Keratinocyte (primary cell): ENCODE measurements around the gene GLIS2. TPM values are rescaled to one million over a fixed set of nuclear protein-coding genes. Genes with fewer than 3 reads are reported as not detected.

ENCODE experiments used
- DNase-seq: peaks from one replicate; pipeline ENCODE4 v3.0.0-alpha.2; 2011; ENCODE audit warnings: low read depth, missing footprints, low spot score
- FAIRE-seq: peaks from 2 replicates; lab custom pipeline; 2011; peaks lifted over from hg19 to GRCh38; lab: Jason Lieb, UNC
- H2AFZ ChIP-seq: 2 replicates; pipeline ENCODE4 v1.6.0; 2012; ENCODE audit warnings: low read length, control low read depth, inconsistent platforms; ENCODE audit not compliant: control insufficient read depth
- H3K27ac ChIP-seq: 2 replicates; pipeline ENCODE4 v1.5.1; 2011; ENCODE audit warnings: low read length; ENCODE audit not compliant: control insufficient read depth, insufficient read depth
- H3K27me3 ChIP-seq: 3 replicates; pipeline ENCODE4 v1.6.0; 2011; ENCODE audit warnings: low read length; ENCODE audit not compliant: control insufficient read depth, insufficient read depth; ENCODE audit errors: extremely low read depth
- H3K36me3 ChIP-seq, 2 experiments: 2 replicates in 1 of 2; 3 replicates in 1 of 2; pipeline ENCODE4 v1.5.1; 2011; ENCODE audit warnings: low read length in 2 of 2, mild to moderate bottlenecking in 1 of 2; ENCODE audit not compliant: control insufficient read depth in 2 of 2, insufficient read depth in 2 of 2; ENCODE audit errors: extremely low read depth in 1 of 2
- H3K4me1 ChIP-seq: 3 replicates; pipeline ENCODE4 v1.5.1; 2011; ENCODE audit warnings: low read length; ENCODE audit not compliant: control insufficient read depth, insufficient read depth; ENCODE audit errors: extremely low read depth
- H3K4me2 ChIP-seq: 3 replicates; pipeline ENCODE4 v1.6.0; 2011; ENCODE audit warnings: low read depth, low read length; ENCODE audit not compliant: control insufficient read depth, insufficient read depth; ENCODE audit errors: extremely low read depth
- H3K4me3 ChIP-seq, 3 experiments: fragments of 200-600 bp in 1 of 3; sonication (generic) in 1 of 3; 2 replicates in 2 of 3; 3 replicates in 1 of 3; pipeline ENCODE4 v1.5.1; 2011 to 2016; ENCODE audit warnings: low read length in 3 of 3, mild to moderate bottlenecking in 3 of 3, control low read depth in 2 of 3, inconsistent platforms in 1 of 3, low read depth in 1 of 3, mixed read lengths in 1 of 3, mixed run types in 1 of 3, moderate library complexity in 1 of 3; ENCODE audit not compliant: control insufficient read depth in 2 of 3, insufficient read depth in 2 of 3; ENCODE audit errors: extremely low read depth in 1 of 3
- H3K79me2 ChIP-seq: 2 replicates; pipeline ENCODE4 v1.6.0; 2012; ENCODE audit warnings: low read length; ENCODE audit not compliant: control insufficient read depth, insufficient read depth
- H3K9ac ChIP-seq: 3 replicates; pipeline ENCODE4 v1.6.0; 2011; ENCODE audit warnings: low read length; ENCODE audit not compliant: control insufficient read depth, insufficient read depth; ENCODE audit errors: extremely low read depth
- H3K9me1 ChIP-seq: 3 replicates; pipeline ENCODE4 v1.6.0; 2011; ENCODE audit warnings: low read length; ENCODE audit not compliant: control insufficient read depth, insufficient read depth; ENCODE audit errors: extremely low read depth
- H3K9me3 ChIP-seq: 2 replicates; pipeline ENCODE4 v1.5.1; 2012; ENCODE audit warnings: low read depth, low read length; ENCODE audit not compliant: control insufficient read depth
- H4K20me1 ChIP-seq: 3 replicates; pipeline ENCODE4 v1.6.0; 2011; ENCODE audit warnings: low read length; ENCODE audit not compliant: control insufficient read depth, insufficient read depth; ENCODE audit errors: extremely low read depth
- EZH2 ChIP-seq: IDR thresholded peaks from one replicate; pipeline ENCODE4 v1.6.1; 2012; ENCODE audit warnings: inconsistent platforms, mild to moderate bottlenecking, low read length, moderate library complexity
- dilution Hi-C: fragments of 300-500 bp; cut with MboI; formaldehyde crosslinking; loops from one replicate; pipeline ENCODE4 v1.7.0; 2020; ENCODE audit warnings: low sequenced_read_pairs; ENCODE audit not compliant: extremely low pct_ligation_motif_present
- polyA plus RNA-seq, 5 experiments: library from polyadenylated mRNA; depleted of rRNA in 3 of 5; stranded (reverse) in 3 of 5; stranded (forward) in 1 of 5; unstranded in 1 of 5; fragments of >200 nt; gene quantifications; 1 replicate in 1 of 5; 2 replicates in 3 of 5; 3 replicates in 1 of 5; pipeline versions ENCODE4 v1.2.1 to v1.2.3, GENCODE V29; 2011 to 2012; ENCODE audit warnings: missing spikeins in 2 of 5, low read depth in 1 of 5, low replicate concordance in 1 of 5
- TF ChIP-seq, protein P1 (sequence below), 3 experiments: IDR thresholded peaks in 1 of 3; conservative IDR thresholded peaks in 1 of 3; optimal IDR thresholded peaks in 1 of 3; 2 replicates in 2 of 3; 3 replicates in 1 of 3; pipeline versions ENCODE3 to v1.5.1; 2011; ENCODE audit warnings: low read length in 3 of 3, mild to moderate bottlenecking in 3 of 3, moderate library complexity in 2 of 3, control low read depth in 1 of 3, inconsistent platforms in 1 of 3; ENCODE audit not compliant: insufficient read depth in 2 of 3; ENCODE audit errors: extremely low read depth in 1 of 3

Gene GLIS2
- polyA plus RNA-seq, 1 donor (not counting 4 experiments of a cell fraction or from before 2014, with no cell fraction given): 0.63 TPM

DNA sequence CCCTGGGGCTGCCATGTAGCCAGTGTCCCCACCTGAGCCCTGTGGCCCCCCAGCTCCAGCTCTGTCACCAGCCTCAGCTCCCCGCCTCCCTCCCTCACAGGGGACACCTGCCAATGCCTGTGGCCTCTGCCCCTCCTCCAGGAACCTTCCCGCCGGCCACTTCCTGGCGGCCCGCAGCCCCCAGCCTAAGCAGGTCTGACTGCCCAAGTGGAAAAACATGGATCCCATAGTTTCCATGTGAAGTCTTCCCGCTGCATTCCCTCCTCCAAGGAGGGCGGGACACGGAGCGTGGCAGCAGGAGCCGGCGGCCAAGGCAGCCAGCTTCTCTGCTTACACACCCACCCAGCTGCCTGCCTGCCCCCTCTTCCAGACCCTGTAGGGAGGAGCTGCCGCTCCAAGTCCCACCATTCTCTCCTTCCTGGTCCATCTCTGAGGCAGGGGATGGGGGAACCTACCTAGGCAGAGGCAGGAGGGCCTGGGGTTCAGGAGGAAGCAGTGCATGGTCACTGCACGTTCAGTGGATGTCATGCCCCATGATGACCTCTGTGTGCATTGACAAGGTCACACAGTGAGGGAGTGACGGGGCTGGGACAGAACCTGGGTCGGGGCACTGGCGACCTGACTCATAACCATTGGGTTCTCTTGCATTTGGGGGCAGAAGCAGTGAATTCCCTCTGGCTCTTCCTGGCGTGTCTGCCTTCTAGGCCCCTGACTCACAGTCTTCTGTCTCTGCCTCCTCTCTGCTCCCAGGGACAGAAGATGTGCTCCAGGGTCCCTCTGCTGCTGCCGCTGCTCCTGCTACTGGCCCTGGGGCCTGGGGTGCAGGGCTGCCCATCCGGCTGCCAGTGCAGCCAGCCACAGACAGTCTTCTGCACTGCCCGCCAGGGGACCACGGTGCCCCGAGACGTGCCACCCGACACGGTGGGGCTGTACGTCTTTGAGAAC lies 64.5 kb downstream of the GLIS2 start:
- TF ChIP-seq, protein P1, sequence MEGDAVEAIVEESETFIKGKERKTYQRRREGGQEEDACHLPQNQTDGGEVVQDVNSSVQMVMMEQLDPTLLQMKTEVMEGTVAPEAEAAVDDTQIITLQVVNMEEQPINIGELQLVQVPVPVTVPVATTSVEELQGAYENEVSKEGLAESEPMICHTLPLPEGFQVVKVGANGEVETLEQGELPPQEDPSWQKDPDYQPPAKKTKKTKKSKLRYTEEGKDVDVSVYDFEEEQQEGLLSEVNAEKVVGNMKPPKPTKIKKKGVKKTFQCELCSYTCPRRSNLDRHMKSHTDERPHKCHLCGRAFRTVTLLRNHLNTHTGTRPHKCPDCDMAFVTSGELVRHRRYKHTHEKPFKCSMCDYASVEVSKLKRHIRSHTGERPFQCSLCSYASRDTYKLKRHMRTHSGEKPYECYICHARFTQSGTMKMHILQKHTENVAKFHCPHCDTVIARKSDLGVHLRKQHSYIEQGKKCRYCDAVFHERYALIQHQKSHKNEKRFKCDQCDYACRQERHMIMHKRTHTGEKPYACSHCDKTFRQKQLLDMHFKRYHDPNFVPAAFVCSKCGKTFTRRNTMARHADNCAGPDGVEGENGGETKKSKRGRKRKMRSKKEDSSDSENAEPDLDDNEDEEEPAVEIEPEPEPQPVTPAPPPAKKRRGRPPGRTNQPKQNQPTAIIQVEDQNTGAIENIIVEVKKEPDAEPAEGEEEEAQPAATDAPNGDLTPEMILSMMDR (optimal IDR thresholded peaks at IDR 0.05 in 1 of 3, IDR thresholded peaks at IDR 0.05 in 1 of 3, conservative IDR thresholded peaks at IDR 0.05 in 1 of 3; ENCODE audit: extremely low read depth in 1 of 3, insufficient read depth in 2 of 3, low read length in 3 of 3): no peak
- no peak for TF ChIP-seq EZH2
- no peak for FAIRE-seq

GRCh38 chr16:4381072-4381934 lies 65.4 kb downstream of the GLIS2 start:
- no peaks in the 10 kb centered on the region for H3K79me2 ChIP-seq
- H3K27me3 ChIP-seq: no peaks in the 10 kb centered on the region
- dilution Hi-C loops: no loop called here

More for the DNA sequence above, 64.5 kb downstream of the GLIS2 start:
- no peaks in the 10 kb centered on the region for H3K9me3 ChIP-seq
- no peaks in the 10 kb centered on the region for H3K79me2 ChIP-seq
- peaks cover 11% of the 10 kb centered on the region in 2 experiments for H3K36me3 ChIP-seq
- H3K4me3 ChIP-seq: no peak overlapping the region
- H3K9me1 ChIP-seq: no peaks in the 10 kb centered on the region
- H3K27ac ChIP-seq: no peak overlapping the region
- no peaks in the 10 kb centered on the region for H3K27me3 ChIP-seq
- dilution Hi-C loops: no loop called here
- H3K4me2 ChIP-seq: no peak overlapping the region
- no peak for DNase-seq
- H4K20me1 ChIP-seq: no peaks in the 10 kb centered on the region
- H3K9ac ChIP-seq: no peak overlapping the region
- H2AFZ ChIP-seq: no peak overlapping the region
- H3K4me1 ChIP-seq: no peaks in the 10 kb centered on the region

More at GRCh38 chr16:4381072-4381934, 65.4 kb downstream of the GLIS2 start:
- H2AFZ ChIP-seq: no peak overlapping the region
- no peaks in the 10 kb centered on the region for H3K9me1 ChIP-seq
- no peak overlapping the region for H3K27ac ChIP-seq
- DNase-seq (no peak), FAIRE-seq (no peak)
- H3K4me3 ChIP-seq: no peak overlapping the region
- H3K9me3 ChIP-seq: no peaks in the 10 kb centered on the region
- H3K4me2 ChIP-seq: no peak overlapping the region
- H3K9ac ChIP-seq: no peak overlapping the region
- peaks cover 11% of the 10 kb centered on the region in 2 experiments for H3K36me3 ChIP-seq
- H4K20me1 ChIP-seq: no peaks in the 10 kb centered on the region
- TF ChIP-seq, protein P1 (optimal IDR thresholded peaks at IDR 0.05 in 1 of 3, IDR thresholded peaks at IDR 0.05 in 1 of 3, conservative IDR thresholded peaks at IDR 0.05 in 1 of 3; ENCODE audit: extremely low read depth in 1 of 3, insufficient read depth in 2 of 3, low read length in 3 of 3): no peak
- no peak for TF ChIP-seq EZH2
- no peaks in the 10 kb centered on the region for H3K4me1 ChIP-seq
